Lower lobe of right lung (tissue), 2 donors: Measurements from ENCODE around the gene GDF9. TPM values are rescaled to one million over a fixed set of nuclear protein-coding genes. Genes with fewer than 3 reads are reported as not detected.

Source experiments
- ATAC-seq, 2 donors: fragments of 200-7000 bp; cut with Tn5 transposase; one replicate each; pipeline ENCODE4 v1.9.1; 2020 to 2022; ENCODE audit warnings: mild to moderate bottlenecking in 2 of 2, moderate library complexity in 2 of 2
- DNase-seq: peaks from one replicate; pipeline ENCODE4 v3.0.0-alpha.2; 2020
- H3K27ac ChIP-seq: fragments of 200-600 bp; one replicate; pipeline ENCODE4 v1.8.0; 2022
- H3K27me3 ChIP-seq: fragments of 200-600 bp; one replicate; pipeline ENCODE4 v1.8.0; 2022; ENCODE audit warnings: low read depth
- H3K36me3 ChIP-seq: fragments of 200-600 bp; one replicate; pipeline ENCODE4 v1.8.0; 2022; ENCODE audit warnings: mild to moderate bottlenecking
- H3K4me1 ChIP-seq: fragments of 200-600 bp; one replicate; pipeline ENCODE4 v1.8.0; 2022
- H3K4me3 ChIP-seq: fragments of 200-600 bp; one replicate; pipeline ENCODE4 v1.8.0; 2022; ENCODE audit warnings: mild to moderate bottlenecking
- H3K9me3 ChIP-seq: fragments of 200-600 bp; one replicate; pipeline ENCODE4 v1.8.0; 2022
- intact Hi-C: fragments of 100-400 bp; cut with DNase I; formaldehyde crosslinking; loops from one replicate; pipeline ENCODE4 v1.11.0; 2022
- total RNA-seq: library from RNA; stranded (reverse); fragmentation: NEBNext Ultra II Directional; extraction: Animal tissue kit (Norgen Biotek cat#: 25700); gene quantifications from one replicate; pipeline ENCODE4 v1.2.1, GENCODE V29; 2021
- TF ChIP-seq, protein P1 (sequence below): fragments of 200-600 bp; IDR thresholded peaks from one replicate; pipeline ENCODE4 v1.8.0; 2022; ENCODE audit warnings: antibody characterized with exemption, mild to moderate bottlenecking
- donor health status: DM: no; HTN: yes; CAD: no; lungs with severe emphysema.

GDF9 gene
- total RNA-seq, 1 donor from 2014 or later: 0.15 TPM

DNA sequence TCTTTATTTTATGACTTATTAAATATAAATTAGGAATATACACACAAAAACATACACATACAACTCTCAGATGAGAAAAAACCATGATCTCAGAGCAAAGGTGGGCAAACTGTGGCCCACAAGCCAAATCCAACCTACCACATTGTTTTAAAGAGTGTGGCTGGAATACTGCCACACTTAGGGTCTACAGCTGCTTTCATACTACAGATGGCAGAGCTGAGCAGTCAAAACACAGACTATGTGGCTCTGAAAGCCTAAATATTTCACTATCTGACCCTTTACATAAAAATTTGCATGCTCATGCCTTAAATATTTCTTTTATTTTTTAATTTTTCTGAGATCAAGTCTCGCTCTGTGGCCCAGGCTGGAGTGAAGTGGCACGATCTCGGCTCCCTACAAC, 35.5 kb upstream of the GDF9 start:
- no peaks in the 10 kb centered on the region for H3K27me3 ChIP-seq
- peaks cover 16% of the 10 kb centered on the region for H3K4me1 ChIP-seq
- peaks cover 64% of the 10 kb centered on the region for H3K36me3 ChIP-seq
- TF ChIP-seq, protein P1, sequence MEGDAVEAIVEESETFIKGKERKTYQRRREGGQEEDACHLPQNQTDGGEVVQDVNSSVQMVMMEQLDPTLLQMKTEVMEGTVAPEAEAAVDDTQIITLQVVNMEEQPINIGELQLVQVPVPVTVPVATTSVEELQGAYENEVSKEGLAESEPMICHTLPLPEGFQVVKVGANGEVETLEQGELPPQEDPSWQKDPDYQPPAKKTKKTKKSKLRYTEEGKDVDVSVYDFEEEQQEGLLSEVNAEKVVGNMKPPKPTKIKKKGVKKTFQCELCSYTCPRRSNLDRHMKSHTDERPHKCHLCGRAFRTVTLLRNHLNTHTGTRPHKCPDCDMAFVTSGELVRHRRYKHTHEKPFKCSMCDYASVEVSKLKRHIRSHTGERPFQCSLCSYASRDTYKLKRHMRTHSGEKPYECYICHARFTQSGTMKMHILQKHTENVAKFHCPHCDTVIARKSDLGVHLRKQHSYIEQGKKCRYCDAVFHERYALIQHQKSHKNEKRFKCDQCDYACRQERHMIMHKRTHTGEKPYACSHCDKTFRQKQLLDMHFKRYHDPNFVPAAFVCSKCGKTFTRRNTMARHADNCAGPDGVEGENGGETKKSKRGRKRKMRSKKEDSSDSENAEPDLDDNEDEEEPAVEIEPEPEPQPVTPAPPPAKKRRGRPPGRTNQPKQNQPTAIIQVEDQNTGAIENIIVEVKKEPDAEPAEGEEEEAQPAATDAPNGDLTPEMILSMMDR: no peak
- H3K4me3 ChIP-seq: no peak overlapping the region
- no peaks in the 10 kb centered on the region for H3K9me3 ChIP-seq
- no peak for DNase-seq
- ATAC-seq: no peak
- intact Hi-C loops: no loop called here
- no peak overlapping the region for H3K27ac ChIP-seq

DNA sequence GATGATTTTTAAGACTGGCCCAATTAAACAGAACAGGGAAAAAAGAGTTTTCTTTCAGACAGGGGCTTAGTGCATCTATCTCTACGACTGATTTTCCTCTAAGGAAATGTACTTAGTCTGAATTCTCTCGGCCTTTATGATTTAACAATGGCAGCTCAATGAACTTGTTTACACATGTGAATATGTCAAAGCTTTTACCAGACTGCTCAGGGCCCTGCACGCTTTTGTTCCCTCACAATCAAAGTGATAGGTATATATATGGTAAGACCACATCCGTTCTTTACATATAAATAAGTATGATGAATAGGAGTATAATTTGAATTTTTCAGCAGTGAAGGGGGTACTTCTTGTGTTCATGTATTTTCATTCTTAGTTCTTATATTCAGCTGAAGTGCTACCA, 34.8 kb upstream of the GDF9 start:
- peaks cover 11% of the 10 kb centered on the region for H3K4me1 ChIP-seq
- TF ChIP-seq, protein P1: no peak
- H3K4me3 ChIP-seq: no peak overlapping the region
- H3K9me3 ChIP-seq: no peaks in the 10 kb centered on the region
- no peak for DNase-seq
- H3K27ac ChIP-seq: no peak overlapping the region
- H3K36me3 ChIP-seq: peaks cover 71% of the 10 kb centered on the region
- no peaks in the 10 kb centered on the region for H3K27me3 ChIP-seq
- ATAC-seq: no peak
- intact Hi-C loops: no loop called here

DNA sequence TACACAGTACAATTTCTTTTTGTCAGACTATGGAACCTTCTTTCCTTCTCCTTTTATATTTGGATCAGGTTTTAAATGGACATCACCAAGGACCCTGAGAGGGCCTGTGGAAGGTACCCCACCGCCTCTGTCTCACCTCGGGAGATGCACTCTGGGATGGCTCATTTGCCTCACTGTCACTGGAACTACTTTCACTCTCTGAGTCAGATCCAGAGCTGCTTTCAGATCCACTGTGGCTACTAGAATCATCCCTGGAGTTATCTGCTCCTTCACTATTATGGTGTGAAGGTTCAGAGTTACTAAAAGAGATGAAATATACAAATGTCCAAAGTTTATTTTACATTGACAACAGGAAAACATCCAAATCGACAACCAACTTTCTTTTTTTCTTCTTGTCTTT, 31.8 kb upstream of the GDF9 start:
- no peak for DNase-seq
- no peak for ATAC-seq
- intact Hi-C loops: no loop called here
- Histone ChIP-seq H3K36me3 (peaks cover 88% of the 10 kb centered on the region), H3K4me3 (no peak overlapping the region), H3K4me1 (no peaks in the 10 kb centered on the region), H3K9me3 (no peaks in the 10 kb centered on the region), H3K27ac (no peak overlapping the region), H3K27me3 (no peaks in the 10 kb centered on the region)
- TF ChIP-seq, protein P1: no peak

DNA sequence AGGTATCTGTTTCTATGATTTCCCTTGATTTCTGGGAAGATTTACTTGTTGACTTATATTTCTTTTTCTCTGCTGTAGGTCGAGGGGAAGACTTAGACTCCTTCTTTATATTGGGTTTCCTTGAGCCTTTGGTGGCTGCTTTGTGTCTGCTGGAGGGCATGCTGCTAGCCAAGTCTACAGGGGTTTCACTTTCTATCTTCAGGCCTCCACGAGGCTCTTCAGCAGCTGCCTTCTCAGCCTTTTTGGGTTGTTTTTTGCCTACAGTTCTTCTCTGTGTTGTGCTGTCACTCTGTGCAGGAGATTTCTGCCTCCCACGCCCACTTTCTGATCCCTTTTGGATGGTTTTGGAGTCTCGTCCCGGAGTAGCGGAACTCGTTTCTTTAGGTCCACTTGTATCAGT, 30.4 kb upstream of the GDF9 start:
- no peak overlapping the region for H3K27ac ChIP-seq
- no peak for ATAC-seq
- no peak for DNase-seq

DNA sequence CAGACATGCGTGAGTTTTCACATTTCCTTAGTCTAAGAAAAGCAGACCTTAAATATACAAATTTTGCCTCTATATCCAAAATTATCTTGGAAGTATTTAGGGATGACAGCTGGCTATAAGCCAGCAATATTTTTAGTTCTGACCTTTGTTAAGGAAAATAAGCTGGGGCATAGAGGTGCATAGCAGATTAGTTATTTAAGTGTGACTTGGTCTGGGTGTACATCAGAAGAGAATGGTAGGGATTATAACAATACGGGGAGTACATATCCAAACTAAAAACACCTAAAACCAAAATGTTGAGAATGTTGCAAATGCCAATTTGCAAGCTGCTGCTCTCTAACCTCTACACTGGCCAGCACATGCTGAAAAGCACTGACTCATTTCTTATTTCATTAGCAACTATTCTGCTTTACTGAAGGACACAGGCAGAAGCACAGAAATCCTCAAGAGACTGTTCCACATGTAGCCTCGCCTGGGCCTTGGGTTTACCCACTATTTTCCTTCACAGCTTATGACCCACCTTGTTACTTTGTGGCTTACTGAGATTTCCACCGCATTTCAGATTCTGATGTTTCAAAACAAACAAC, 29.5 kb upstream of the GDF9 start:
- Histone ChIP-seq H3K27me3 (no peaks in the 10 kb centered on the region), H3K4me3 (no peak overlapping the region), H3K36me3 (peaks cover 93% of the 10 kb centered on the region), H3K9me3 (no peaks in the 10 kb centered on the region), H3K4me1 (no peaks in the 10 kb centered on the region), H3K27ac (no peak overlapping the region)
- DNase-seq (no peak), ATAC-seq (no peak)
- TF ChIP-seq, protein P1: no peak
- intact Hi-C loops: no loop called here

More for the DNA sequence above, 30.4 kb upstream of the GDF9 start:
- intact Hi-C loops: no loop called here
- Histone ChIP-seq H3K4me1 (no peaks in the 10 kb centered on the region), H3K36me3 (peaks cover 91% of the 10 kb centered on the region), H3K9me3 (no peaks in the 10 kb centered on the region), H3K4me3 (no peak overlapping the region), H3K27me3 (no peaks in the 10 kb centered on the region)
- TF ChIP-seq, protein P1: no peak
